GM18526 (cell line): ENCODE data around the gene SLC2A4.
A peak's percentile ranks its signal among the peaks of the same experiment; 100 is the strongest.

ENCODE experiments used
- POLR2A ChIP-seq: IDR thresholded peaks from 3 replicates; pipeline ENCODE4 v1.6.1; 2011; ENCODE audit not compliant: insufficient read length; ENCODE audit errors: extremely low read depth

SLC2A4 gene

DNA sequence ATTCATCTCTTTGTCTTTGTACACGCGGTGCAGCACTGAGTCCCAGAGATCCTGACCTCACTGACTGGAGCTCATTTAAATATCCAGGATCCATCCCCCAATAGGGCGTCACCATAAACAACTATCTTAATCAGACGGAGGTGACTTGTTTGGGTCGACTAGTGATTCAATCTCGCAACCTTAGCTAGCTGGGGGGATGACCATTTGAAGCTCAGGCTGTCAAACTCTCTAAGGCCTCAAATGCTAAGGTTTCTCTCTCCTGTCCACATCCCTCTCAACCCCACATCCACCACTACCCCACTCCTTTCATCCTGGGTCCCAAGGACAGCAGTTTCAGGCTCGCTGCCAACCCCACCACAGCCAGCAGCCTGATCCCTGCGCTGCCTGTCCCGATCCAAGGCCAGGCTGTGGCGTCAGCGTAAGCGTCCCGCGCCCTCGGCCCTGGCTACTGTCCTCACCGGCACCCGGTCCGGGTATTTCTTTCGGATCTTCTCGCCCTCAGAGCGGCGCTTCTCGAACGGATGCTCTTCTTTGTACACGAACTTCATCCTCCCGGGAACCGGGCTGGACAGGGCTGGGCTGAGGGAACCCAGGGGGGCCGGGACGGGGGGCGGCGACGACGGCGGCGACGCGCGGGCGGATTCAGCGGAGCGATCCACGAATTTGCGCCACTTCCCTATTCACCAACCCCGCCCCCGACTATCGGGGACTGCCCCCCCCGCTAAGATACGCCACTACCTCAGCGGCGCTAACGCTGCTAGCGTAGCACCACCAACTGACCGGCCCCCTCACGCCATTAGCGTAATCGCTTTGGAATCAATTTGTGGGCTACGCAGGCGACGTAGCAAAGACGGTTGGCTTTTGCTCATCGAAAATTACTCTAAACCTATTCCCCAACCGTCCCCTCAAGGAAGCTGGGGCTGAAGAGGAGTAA lies 39.5 kb upstream of the SLC2A4 start, which contains the start of gene GABARAP:
Gene GABARAP, minus strand, starts transcription at position 667 of the 934 bp plus-strand sequence. Its CDS starts 119 bp downstream, at position 548.
- TF ChIP-seq POLR2A = peak; percentile 56

DNA sequence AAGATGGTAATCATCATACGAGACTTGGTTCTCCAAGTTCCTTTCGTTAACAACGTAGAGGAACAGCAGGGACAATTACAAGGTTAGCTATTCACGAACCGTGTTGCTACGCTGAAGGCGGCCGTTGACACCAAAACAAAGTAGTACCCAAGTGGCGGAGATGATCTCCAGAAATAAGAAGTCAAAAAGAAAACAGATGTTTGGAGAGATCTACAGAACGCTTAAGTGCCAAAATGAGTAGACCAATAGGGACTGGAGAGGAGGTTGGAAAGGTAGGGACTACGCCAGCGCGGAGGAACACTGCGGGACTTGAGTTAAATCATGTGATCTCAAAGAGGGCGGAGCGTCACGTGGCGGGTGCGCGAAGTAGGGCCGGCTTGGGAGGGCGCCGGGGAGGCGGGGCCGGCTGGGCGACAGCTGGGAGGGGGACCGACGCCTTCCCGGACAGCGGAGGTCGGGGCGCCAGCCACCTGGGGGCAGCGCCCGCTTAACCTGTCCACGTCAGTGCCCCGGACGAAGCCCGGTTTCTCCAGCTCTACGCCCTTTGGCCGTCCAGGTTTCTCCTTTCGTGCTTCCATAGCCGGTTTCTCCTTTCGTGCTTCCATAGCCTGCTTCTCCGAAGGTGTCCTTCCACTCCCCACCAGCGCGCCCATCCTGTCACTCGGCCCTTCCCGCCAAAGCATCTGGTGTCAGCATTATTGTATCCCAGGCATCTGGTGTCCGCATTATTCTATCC lies 38.6 kb upstream of the SLC2A4 start:
- TF ChIP-seq POLR2A = peak; percentile 45

- TF ChIP-seq POLR2A = no peak
Measured at GRCh38 chr17:7243453-7243729, 38.1 kb upstream of the SLC2A4 start.

DNA sequence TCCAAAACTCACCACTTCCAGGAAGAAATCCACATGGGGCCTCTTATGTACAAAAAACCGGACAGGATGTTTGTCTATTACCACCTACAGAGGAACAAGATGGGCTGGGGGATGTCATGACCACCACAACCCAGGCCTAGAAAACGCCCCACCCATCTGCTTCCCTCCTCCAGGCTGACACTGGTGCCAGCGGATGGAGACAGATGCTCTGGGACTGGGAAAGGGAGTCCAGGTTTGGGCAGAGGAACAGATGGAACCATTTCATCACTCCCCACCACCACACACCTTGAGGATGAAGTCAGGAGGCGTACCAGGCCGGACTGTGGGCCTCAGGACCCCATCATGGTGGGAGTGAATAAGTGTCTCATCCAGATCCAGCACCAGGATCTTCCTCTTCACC lies 34.7 kb upstream of the SLC2A4 start:
- no peak for TF ChIP-seq POLR2A

- no peak for TF ChIP-seq POLR2A
Measured at GRCh38 chr17:7248796-7249195, 32.7 kb upstream of the SLC2A4 start.

GRCh38 chr17:7249214-7249613 lies 32.3 kb upstream of the SLC2A4 start:
- no peak for TF ChIP-seq POLR2A

- no peak for TF ChIP-seq POLR2A
Measured at GRCh38 chr17:7249830-7250229, 31.7 kb upstream of the SLC2A4 start.

DNA sequence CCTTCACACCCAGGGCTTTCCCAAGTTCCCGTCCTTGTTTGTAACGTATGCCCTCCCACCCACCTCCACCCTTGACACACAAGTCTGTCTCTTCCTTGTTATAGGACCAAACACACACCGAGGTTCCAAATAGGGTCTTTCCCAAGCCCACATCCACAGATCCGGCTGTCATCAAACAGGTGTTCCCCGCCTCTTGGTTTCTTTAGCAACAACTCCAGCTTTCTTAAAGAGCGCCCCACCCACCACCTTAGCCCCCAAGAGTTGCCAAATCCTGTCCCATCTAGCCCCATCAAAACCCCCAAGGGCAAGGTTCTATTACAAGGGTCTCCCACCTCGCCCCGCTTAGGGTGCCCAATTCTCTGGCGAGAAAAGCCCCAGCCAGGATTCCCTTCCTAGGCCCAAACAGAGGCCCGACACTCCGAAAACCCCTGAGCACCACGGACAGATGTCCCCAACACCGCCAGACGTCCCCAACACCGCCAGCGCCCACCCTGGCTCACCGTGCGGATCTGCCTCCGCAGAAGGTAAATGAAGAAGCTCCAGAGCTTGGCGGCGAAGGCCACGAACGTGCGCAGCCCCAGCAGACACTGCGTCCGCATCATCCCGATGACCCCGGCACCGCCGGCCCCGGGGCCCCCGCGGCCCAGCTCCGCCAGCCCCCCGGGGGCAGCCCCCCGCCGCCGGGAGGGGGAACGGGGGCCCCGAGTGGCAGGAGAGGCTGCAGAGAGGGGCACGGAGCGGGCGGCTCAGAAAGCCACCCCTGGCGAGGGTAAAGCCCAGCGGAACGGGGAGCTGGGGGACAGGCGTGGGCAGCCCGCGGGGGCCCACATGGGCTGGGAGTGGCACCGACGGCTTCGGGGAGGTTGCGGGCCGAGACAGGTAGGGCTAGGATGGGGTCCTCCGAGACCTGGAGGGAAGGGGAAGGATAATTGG lies 30.6 kb upstream of the SLC2A4 start:
- TF ChIP-seq POLR2A = no peak

DNA sequence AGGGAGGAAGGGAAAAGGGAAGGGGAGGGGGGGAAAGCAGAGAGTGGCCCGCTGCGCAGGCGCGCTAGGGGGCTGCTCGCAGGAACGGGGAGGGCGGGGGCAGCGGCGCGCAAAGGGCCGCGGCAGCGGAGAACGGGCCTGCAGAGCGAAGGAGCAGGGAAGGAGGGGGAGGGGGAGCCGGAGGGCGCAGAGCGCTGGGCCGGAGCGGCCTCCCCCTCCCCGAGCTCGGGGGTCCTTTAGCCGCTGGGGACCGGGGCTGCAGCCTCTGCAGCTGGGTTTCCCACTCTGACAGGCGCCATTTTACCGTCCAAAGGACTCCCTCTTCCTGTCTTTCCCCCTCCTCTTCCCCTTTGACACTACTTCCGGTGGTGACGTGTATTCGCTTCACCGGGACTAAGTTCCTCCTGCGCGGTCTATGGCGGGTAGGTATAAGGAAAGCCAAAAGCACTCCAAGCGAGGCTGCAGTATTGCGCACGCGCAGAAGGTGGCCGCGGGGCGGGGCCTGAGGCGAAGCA lies 29.8 kb upstream of the SLC2A4 start, which contains the start of gene CTDNEP1:
Gene CTDNEP1, minus strand, starts transcription at position 74 of the 515 bp plus-strand sequence. CDS start 438 bp downstream, outside the sequence.
- peak; percentile 48 for TF ChIP-seq POLR2A

GRCh38 chr17:7252176-7253043 lies 29.1 kb upstream of the SLC2A4 start, which contains the start of gene ELP5:
TSS of gene ELP5 (plus strand) at chr17:7252215. CDS start at chr17:7252551, 336 bp downstream.
- peak; percentile 87 for TF ChIP-seq POLR2A

- no peak for TF ChIP-seq POLR2A
Measured at GRCh38 chr17:7253082-7253481, 28.4 kb upstream of the SLC2A4 start.

DNA sequence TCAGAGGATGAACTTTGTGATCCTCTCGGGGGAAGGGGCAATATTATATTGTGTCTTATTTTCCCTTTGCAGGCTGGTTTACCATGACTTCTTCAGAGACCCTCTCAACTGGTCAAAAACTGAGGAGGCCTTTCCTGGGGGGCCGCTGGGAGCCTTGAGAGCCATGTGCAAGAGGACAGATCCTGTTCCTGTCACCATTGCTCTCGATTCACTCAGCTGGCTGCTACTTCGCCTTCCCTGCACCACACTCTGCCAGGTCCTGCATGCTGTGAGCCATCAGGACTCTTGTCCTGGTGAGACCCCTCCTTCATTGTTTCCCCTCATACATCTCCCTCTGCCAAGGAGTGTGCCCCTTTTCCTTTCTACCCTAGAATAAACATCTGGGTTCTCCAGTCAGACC lies 27.0 kb upstream of the SLC2A4 start:
- no peak for TF ChIP-seq POLR2A

DNA sequence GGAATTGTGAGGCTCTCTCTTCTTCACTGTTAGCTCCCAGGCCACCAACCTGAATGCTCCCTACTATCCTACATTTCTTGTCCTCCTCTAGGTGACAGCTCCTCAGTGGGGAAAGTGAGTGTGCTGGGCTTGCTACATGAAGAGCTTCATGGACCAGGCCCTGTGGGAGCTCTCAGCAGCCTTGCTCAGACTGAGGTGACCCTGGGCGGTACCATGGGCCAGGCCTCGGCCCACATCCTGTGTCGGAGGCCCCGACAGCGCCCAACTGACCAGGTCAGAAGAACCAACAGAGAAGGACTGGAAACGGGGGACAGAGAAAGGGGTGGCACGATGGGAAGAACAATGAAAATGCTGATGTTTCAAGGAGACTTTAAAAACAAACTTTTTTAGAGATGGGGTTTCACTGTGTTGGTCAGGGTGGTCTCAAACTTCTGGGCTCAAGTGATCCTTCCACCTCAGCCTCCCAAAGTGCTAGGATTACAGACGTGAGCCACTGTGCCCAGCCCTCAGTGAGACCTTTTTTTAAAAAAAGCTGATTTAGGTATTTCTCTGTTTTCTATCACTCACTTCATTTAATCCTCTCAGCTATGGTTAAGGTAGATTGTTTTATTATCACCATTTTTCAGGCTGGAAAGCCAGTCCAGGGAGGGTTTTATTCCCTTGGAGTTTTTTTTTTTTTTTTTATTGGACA lies 24.6 kb upstream of the SLC2A4 start:
- no peak for TF ChIP-seq POLR2A
